Caki2 (cell line): ENCODE data around the gene DOK7. TPM values are rescaled to one million over a fixed set of nuclear protein-coding genes. Genes with fewer than 3 reads are reported as not detected.

Experiments used
- DNase-seq: peaks from one replicate; pipeline ENCODE4 v3.0.0-alpha.2; 2015; ENCODE audit warnings: low read depth
- in situ Hi-C: cut with HindIII; loops from 2 replicates; pipeline ENCODE4 v1.10.0; 2016; ENCODE audit warnings: low sequenced_read_pairs, low pct_unique_long_range_greater_than_20kb, mixed read lengths
- total RNA-seq: library from RNA; depleted of rRNA; stranded (reverse); fragments of >200 nt; shearing (Covaris generic); gene quantifications from 2 replicates; pipeline ENCODE4 v1.2.3, GENCODE V29; 2014; ENCODE audit warnings: low replicate concordance

The DOK7 gene
- total RNA-seq, 1 experiment from 2014 or later: 19.8 TPM

- no peak for DNase-seq
- in situ Hi-C loops: no loop called here
These were observed 6.5 kb downstream of the DOK7 start for GRCh38 chr4:3469386-3470243.

- in situ Hi-C loops: no loop called here
- DNase-seq: no peak
These were observed 7.4 kb downstream of the DOK7 start for GRCh38 chr4:3470244-3471097.

- in situ Hi-C loops: no loop called here
- DNase-seq: no peak
These were observed 8.1 kb downstream of the DOK7 start for GRCh38 chr4:3471098-3471760.

GRCh38 chr4:3471886-3472285 is 8.8 kb downstream of the DOK7 start:
- in situ Hi-C loops: no loop called here
- no peak for DNase-seq

GRCh38 chr4:3472411-3473141 is 9.5 kb downstream of the DOK7 start:
- no peak for DNase-seq
- in situ Hi-C loops: no loop called here

GRCh38 chr4:3473181-3473950 is 10.3 kb downstream of the DOK7 start:
- in situ Hi-C loops: no loop called here
- DNase-seq: no peak

- in situ Hi-C loops: no loop called here
- no peak for DNase-seq
These were observed 11.1 kb downstream of the DOK7 start for GRCh38 chr4:3473996-3474765.

- no peak for DNase-seq
- in situ Hi-C loops: no loop called here
These were observed 12.1 kb downstream of the DOK7 start for GRCh38 chr4:3475041-3475712.

GRCh38 chr4:3475713-3476260 is 12.7 kb downstream of the DOK7 start:
- in situ Hi-C loops: no loop called here
- DNase-seq: no peak

- DNase-seq: no peak
- in situ Hi-C loops: no loop called here
These were observed 13.2 kb downstream of the DOK7 start for GRCh38 chr4:3476341-3476747.

- DNase-seq: no peak
- in situ Hi-C loops: no loop called here
These were observed 14.0 kb downstream of the DOK7 start for GRCh38 chr4:3476936-3477749.

GRCh38 chr4:3477750-3478430 is 14.8 kb downstream of the DOK7 start:
- in situ Hi-C loops: no loop called here
- DNase-seq: no peak

GRCh38 chr4:3478446-3479357 is 15.6 kb downstream of the DOK7 start:
- DNase-seq: no peak
- in situ Hi-C loops: no loop called here
